RPMI7951 (cell line): Measurements from ENCODE around the gene MROH9. TPM values are rescaled to one million over a fixed set of nuclear protein-coding genes. Genes with fewer than 3 reads are reported as not detected.

Source experiments
- DNase-seq: peaks from one replicate; pipeline ENCODE4 v3.0.0-alpha.2; 2012; ENCODE audit warnings: low read depth
- total RNA-seq: library from RNA; depleted of rRNA; stranded (reverse); fragments of >200 nt; shearing (Covaris generic); gene quantifications from 2 replicates; pipeline ENCODE4 v1.2.3, GENCODE V29; 2014; rRNA removed

The MROH9 gene
- total RNA-seq, 1 experiment from 2014 or later: not detected

- no peak for DNase-seq
Observed at GRCh38 chr1:171081763-171082201, 146.4 kb downstream of the MROH9 start.

- DNase-seq: no peak
Observed at GRCh38 chr1:171082606-171083005, 147.3 kb downstream of the MROH9 start.

GRCh38 chr1:171083222-171083621 lies 147.9 kb downstream of the MROH9 start:
- DNase-seq: no peak

GRCh38 chr1:171084091-171084490 lies 148.8 kb downstream of the MROH9 start:
- no peak for DNase-seq

GRCh38 chr1:171084870-171085269 lies 149.5 kb downstream of the MROH9 start:
- DNase-seq: no peak

GRCh38 chr1:171087896-171088295 lies 152.6 kb downstream of the MROH9 start:
- DNase-seq: no peak

- DNase-seq: peak; percentile 81
Observed at GRCh38 chr1:171090604-171091003, 155.3 kb downstream of the MROH9 start, which contains the start of gene FMO3. TSS of gene FMO3 (plus strand) at chr1:171090905. CDS start at chr1:171092659, 1,754 bp downstream.

GRCh38 chr1:171103862-171104261 lies 168.5 kb downstream of the MROH9 start:
- no peak for DNase-seq

- no peak for DNase-seq
Observed at GRCh38 chr1:171107262-171107940, 172.1 kb downstream of the MROH9 start.

GRCh38 chr1:171107969-171108368 lies 172.6 kb downstream of the MROH9 start:
- DNase-seq: no peak

- DNase-seq: no peak
Observed at GRCh38 chr1:171109966-171110365, 174.6 kb downstream of the MROH9 start.

GRCh38 chr1:171110621-171111326 lies 175.4 kb downstream of the MROH9 start:
- no peak for DNase-seq

- DNase-seq: no peak
Observed at GRCh38 chr1:171112119-171112518, 176.8 kb downstream of the MROH9 start.

- DNase-seq: no peak
Observed at GRCh38 chr1:171113382-171113781, 178.0 kb downstream of the MROH9 start.

Other genes with a start within 250 kb of the MROH9 start
- gene FMO3, start 155.4 kb downstream of the MROH9 start, total RNA-seq: 50.1 and 58.6 TPM in 2 replicates
- under 0.01 and 0.20 TPM in 2 replicates for gene FMO2, start 249.8 kb downstream of the MROH9 start, total RNA-seq